Measurements from ENCODE around the gene ADARB2.

The ADARB2 gene

DNA sequence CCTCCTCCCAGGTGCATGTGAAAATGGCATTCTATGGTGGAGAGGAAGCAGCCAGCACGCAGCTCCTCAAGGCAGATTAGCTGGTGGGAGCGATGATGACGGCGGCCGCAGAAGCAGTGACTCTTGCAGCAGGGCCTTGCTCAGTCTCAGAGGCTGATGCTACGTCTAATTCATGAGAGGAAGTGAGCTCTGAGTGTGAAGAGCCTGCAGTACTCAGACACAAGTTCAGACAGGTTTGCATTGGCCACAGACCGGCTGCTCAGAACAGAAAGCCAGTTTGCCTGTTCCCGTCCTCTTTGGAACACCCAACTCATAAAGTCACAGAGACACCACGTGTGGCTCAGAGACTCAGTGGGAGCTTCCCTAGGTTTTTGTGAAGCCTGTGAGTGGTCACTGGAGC is 136.5 kb downstream of the ADARB2 start:
- H3K4me3 ChIP-seq: no peak overlapping the region
- in situ Hi-C loops (cut with MboI; ENCODE audit: low sequenced_read_pairs): no loop called here
- no peaks in the 10 kb centered on the region for H3K4me1 ChIP-seq
- no peak for DNase-seq (ENCODE audit: low spot score in 2 of 2)
- no peaks in the 10 kb centered on the region for H3K27me3 ChIP-seq (ENCODE audit: low read depth)
- no peaks in the 10 kb centered on the region for H3K36me3 ChIP-seq (replicated peaks)
- no peaks in the 10 kb centered on the region for H3K9me3 ChIP-seq

DNA sequence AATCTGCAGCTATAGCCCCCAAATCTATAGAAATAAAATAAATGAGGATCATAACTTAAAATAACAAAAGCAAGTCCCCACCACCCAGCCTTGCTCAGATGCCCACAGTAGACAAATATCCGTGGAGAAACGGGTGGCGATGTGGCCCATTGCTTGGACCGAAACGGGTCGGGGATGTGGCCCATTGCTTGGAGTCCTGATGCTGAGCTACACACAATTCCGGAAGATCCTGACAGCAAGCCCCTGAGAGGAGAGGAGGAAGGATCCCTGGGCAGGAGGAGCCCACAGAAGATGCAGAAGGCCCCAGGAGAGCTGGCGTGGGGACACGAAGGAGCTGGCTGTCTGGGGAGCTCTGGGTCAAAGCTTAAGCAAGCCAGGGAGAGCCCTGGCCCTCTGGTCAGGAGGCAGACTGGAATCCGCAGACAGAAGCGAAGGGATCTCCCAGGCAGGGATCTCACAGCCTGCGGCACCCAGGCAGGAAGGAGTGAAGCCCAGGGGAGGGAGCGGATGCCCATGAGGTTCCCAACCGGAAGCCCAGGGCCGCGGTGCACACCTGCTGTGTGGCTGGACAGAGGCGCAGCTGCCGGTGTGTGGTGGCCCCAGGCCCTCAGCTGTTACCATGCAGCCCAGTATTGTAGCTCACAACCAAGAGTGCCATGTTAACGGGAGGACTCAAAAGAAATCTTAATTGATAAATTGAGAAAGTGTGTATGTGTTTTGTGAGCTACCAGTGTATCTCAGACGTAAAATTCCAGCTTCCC is 138.8 kb downstream of the ADARB2 start:
- Histone ChIP-seq H3K27me3 (ENCODE audit: low read depth) (no peaks in the 10 kb centered on the region), H3K36me3 (replicated peaks) (no peaks in the 10 kb centered on the region), H3K4me1 (no peaks in the 10 kb centered on the region), H3K4me3 (no peak overlapping the region), H3K9me3 (no peaks in the 10 kb centered on the region)
- DNase-seq (ENCODE audit: low spot score in 2 of 2): no peak
- in situ Hi-C loops (cut with MboI; ENCODE audit: low sequenced_read_pairs): no loop called here

DNA sequence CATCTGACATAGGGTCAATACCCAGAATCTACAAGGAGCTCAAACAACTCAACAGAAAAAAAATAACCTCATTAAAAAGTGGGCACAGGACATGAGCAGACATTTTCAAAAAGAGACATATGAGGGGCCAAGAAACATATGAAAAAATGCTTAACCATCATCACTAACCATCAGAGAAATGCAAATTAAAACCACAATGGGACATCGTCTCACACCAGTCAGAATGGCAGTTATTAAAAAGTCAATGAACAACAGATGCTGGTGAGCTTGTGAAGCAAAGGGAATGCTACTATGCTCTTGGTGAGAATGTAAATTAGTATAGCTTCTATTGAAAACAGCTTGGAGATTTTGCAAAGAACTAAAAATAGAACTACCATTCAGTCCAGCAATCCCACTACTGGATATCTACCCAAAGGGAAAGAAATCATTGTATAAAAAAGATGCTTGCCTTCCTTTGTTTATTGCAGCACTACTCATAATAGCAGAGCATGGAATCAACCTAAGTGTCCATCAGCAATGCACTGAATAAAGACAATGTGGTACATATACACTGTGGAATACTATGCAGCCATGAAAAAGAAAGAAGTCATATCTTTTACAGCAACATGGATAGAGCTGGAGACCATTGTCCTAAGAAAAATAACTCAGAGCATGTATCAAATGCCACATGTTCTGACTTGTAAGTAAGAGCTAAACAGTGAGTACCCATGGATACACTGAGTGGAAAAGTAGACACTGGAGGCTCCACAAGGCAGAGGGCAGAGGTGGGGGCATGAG is 139.8 kb downstream of the ADARB2 start:
- no peaks in the 10 kb centered on the region for H3K27me3 ChIP-seq (ENCODE audit: low read depth)
- in situ Hi-C loops (cut with MboI; ENCODE audit: low sequenced_read_pairs): no loop called here
- no peaks in the 10 kb centered on the region for H3K36me3 ChIP-seq (replicated peaks)
- H3K4me3 ChIP-seq: no peak overlapping the region
- DNase-seq (ENCODE audit: low spot score in 2 of 2): no peak
- H3K9me3 ChIP-seq: no peaks in the 10 kb centered on the region
- no peaks in the 10 kb centered on the region for H3K4me1 ChIP-seq

DNA sequence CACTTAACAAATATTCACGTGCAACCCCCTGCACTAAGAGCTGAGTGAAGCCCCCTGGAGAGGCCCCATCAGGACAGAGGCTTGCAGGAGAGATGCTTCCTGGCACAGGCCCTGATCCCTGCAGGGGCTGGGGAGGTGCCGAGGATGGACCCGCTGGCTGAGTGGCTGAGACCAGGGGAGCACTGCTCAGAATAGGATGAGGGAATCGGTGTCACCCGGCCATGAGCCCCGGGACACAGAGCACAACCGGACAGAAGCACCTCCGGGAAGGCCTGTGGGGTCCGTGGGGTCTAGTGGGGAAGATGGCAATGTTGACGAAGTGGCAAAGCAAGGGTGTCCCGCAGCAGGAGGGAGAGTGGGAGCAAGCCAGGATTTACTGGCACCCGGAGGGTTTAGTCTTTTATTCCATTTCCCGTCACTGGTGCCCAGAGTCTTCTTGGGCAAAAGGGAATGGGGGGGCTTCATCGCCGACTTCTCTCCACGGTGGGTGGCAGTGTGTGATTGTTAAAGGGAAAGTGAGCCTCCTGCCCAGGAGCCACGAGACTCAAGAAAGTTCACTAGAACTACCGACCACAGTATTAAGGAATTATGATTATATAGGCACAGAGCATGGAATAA is 140.7 kb downstream of the ADARB2 start:
- in situ Hi-C loops (cut with MboI; ENCODE audit: low sequenced_read_pairs): no loop called here
- H3K27me3 ChIP-seq (ENCODE audit: low read depth): no peaks in the 10 kb centered on the region
- no peak overlapping the region for H3K4me3 ChIP-seq
- no peaks in the 10 kb centered on the region for H3K4me1 ChIP-seq
- no peaks in the 10 kb centered on the region for H3K9me3 ChIP-seq
- no peak for DNase-seq (ENCODE audit: low spot score in 2 of 2)
- no peaks in the 10 kb centered on the region for H3K36me3 ChIP-seq (replicated peaks)

DNA sequence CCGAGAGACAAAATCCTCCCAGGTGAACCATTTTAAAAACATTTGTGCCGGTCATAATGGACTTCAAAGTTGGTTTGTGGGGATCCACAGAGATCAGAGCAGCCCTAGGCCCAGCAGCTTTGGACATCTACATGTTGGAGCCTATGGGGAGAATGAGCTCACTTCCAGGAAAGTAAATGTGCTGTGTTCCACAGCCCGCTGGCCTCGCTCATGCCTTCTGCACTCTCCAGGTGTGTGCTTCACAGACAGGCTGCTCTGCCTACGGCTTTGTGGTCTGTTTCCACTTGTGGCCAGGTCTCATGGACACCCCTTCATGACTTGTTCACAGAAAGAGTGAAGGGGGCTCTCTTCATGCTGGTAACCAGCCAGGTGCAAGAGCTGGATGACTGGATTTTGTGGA is 141.6 kb downstream of the ADARB2 start:
- no peak overlapping the region for H3K4me3 ChIP-seq
- no peaks in the 10 kb centered on the region for H3K36me3 ChIP-seq (replicated peaks)
- no peaks in the 10 kb centered on the region for H3K27me3 ChIP-seq (ENCODE audit: low read depth)
- in situ Hi-C loops (cut with MboI; ENCODE audit: low sequenced_read_pairs): no loop called here
- no peak for DNase-seq (ENCODE audit: low spot score in 2 of 2)
- no peaks in the 10 kb centered on the region for H3K4me1 ChIP-seq
- no peaks in the 10 kb centered on the region for H3K9me3 ChIP-seq

DNA sequence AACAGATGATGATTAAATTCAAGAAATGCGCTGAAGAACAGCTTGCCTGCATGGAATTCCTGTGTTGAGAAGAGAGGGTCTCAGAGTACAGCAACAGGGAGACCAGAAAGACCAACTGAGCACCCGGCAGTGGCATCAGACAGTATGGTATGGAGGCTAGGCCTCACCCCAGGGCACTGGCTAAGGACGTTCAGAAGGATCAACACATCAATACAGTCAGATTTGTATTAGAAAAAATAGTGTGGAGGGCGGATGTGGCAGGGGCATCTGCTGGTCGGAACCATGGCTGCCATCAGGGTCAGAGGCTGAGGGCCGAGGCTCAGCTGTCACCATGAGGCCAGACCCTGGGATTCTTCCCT is 142.1 kb downstream of the ADARB2 start:
- Histone ChIP-seq H3K9me3 (no peaks in the 10 kb centered on the region), H3K36me3 (replicated peaks) (no peaks in the 10 kb centered on the region), H3K4me1 (no peaks in the 10 kb centered on the region), H3K27me3 (ENCODE audit: low read depth) (no peaks in the 10 kb centered on the region), H3K4me3 (no peak overlapping the region)
- no peak for DNase-seq (ENCODE audit: low spot score in 2 of 2)
- in situ Hi-C loops (cut with MboI; ENCODE audit: low sequenced_read_pairs): no loop called here

DNA sequence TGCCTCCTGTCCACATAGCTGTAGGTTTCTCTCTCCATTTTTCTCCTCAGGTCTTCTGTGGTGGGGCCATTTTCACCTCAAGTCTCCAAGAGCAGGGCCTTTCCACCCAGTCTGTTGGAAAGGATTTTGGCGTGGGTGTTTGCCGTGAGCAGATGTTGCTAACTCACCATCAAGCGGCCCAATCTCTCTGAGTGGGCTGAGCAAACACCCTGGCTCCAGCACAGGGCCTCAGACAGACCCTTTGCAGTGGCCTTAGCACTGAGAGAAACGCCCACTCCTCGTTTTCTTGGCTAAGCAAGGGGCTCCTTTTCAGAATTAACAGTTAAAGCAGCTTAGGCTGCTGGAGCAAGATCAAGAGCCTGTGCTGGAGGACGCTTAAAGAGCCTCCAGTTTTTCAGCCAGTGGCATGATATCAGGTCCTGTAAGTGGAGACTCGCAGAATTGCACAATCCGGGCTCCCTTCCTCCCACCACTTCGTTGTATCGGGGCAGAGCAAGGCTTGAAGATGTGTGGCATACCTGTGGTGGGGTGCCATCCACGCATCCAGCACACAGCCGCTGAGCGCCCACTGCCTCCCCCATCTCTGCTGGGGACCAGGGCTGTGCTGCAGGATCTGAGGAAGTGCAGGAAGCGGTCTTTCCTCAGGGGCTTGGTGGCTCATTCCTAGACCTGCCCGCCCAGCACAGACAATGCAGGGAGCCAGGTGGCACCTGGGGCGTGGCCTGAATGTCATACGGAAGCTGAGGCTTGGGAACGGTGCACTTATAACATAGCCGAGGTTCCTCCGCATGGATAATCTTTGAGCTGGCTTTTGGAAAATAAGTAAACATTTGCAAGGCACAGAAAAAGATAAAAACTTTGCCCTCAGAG is 142.7 kb downstream of the ADARB2 start:
- Histone ChIP-seq H3K27me3 (ENCODE audit: low read depth) (no peaks in the 10 kb centered on the region), H3K4me3 (no peak overlapping the region), H3K9me3 (no peaks in the 10 kb centered on the region), H3K36me3 (replicated peaks) (no peaks in the 10 kb centered on the region), H3K4me1 (no peaks in the 10 kb centered on the region)
- no peak for DNase-seq (ENCODE audit: low spot score in 2 of 2)
- in situ Hi-C loops (cut with MboI; ENCODE audit: low sequenced_read_pairs): no loop called here

DNA sequence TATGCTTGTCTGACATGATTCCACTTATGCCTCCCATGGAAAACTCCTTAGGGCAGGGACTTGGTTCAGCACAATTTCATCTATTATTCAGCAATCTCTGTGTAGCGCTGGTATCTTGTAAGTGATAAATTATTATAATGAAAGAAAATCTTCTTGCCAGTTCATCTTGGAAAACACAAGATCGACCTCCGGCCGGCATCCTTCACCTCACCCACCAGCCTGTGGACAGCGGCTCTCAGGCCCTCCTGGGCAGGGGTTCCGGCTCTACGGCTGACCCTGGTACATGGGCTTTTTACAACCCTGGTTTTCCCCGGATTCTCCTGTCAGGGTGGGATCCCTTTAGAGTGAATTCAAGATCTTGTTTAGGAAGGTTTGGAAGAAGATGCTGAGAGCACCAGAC is 145.6 kb downstream of the ADARB2 start:
- H3K9me3 ChIP-seq: no peaks in the 10 kb centered on the region
- no peaks in the 10 kb centered on the region for H3K4me1 ChIP-seq
- DNase-seq (ENCODE audit: low spot score in 2 of 2): no peak
- H3K27me3 ChIP-seq (ENCODE audit: low read depth): no peaks in the 10 kb centered on the region
- H3K36me3 ChIP-seq (replicated peaks): no peaks in the 10 kb centered on the region
- in situ Hi-C loops (cut with MboI; ENCODE audit: low sequenced_read_pairs): no loop called here
- H3K4me3 ChIP-seq: no peak overlapping the region

DNA sequence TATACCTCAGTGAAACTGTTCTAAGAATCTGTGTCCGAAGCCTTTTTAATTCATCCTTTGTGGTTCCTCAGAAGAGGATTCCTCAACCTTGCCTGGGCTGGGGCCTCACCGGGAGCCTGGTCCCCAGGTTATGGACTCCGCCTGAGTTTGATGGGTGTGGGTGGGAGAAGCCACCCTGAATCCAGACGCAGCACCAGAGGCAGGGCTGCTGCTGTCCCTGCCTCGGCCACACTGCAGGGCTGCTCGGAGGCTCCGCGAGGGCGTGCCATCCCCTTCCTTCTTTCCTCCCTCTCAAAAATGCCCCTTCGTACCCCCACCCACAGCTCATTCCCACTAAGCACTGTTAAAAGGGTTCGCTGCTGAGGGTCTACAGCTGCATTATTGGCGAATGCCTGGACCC is 146.3 kb downstream of the ADARB2 start:
- in situ Hi-C loops (cut with MboI; ENCODE audit: low sequenced_read_pairs): no loop called here
- H3K9me3 ChIP-seq: no peaks in the 10 kb centered on the region
- no peak for DNase-seq (ENCODE audit: low spot score in 2 of 2)

DNA sequence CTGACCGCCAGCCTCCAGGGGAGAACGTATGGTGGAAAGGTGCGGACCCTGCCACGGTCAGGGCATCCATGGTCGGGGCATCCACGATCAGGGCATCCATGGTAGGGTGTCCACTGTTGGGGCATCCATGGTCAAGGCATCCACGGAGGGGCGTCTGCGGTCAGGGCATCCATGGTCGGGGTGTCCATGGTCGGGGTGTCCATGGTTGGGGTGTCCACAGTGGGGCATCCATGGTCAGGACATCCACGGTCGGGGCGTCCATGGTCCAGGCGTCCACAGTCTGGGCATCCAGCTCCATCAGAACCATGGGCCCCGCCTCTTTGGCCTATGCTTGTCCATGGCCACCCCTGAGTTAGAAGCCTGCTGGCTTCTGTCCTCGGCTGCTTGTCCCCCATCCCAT is 148.1 kb downstream of the ADARB2 start:
- no peak for DNase-seq (ENCODE audit: low spot score in 2 of 2)
- in situ Hi-C loops (cut with MboI; ENCODE audit: low sequenced_read_pairs): no loop called here
- no peaks in the 10 kb centered on the region for H3K36me3 ChIP-seq (replicated peaks)
- H3K27me3 ChIP-seq (ENCODE audit: low read depth): no peaks in the 10 kb centered on the region
- no peaks in the 10 kb centered on the region for H3K4me1 ChIP-seq
- no peak overlapping the region for H3K4me3 ChIP-seq
- no peaks in the 10 kb centered on the region for H3K9me3 ChIP-seq

More for the DNA sequence above, 146.3 kb downstream of the ADARB2 start:
- Histone ChIP-seq H3K27me3 (ENCODE audit: low read depth) (no peaks in the 10 kb centered on the region), H3K4me1 (no peaks in the 10 kb centered on the region), H3K36me3 (replicated peaks) (no peaks in the 10 kb centered on the region), H3K4me3 (no peak overlapping the region)

DNA sequence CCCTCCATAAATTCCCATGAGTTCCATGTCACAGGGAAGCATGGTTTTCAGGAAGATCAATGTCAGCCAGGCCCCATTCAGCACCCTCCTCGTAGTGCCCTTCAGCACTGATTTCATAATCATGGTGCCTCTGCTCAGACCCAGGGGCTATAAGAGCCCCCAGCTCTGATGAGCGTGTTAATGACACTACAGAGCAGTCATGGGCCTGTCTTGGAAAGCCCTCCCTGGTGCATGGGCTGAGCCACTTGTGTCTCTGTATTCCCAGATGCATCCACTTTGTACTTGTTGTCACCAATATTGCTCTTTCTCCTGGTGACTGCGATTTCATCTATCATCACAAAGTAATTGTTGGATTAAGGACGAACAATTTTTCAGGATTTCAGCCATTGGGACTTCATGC is 154.6 kb downstream of the ADARB2 start:
- DNase-seq (ENCODE audit: low spot score in 2 of 2): no peak
- Histone ChIP-seq H3K27me3 (ENCODE audit: low read depth) (no peaks in the 10 kb centered on the region), H3K4me1 (no peaks in the 10 kb centered on the region), H3K36me3 (replicated peaks) (no peaks in the 10 kb centered on the region), H3K4me3 (no peak overlapping the region), H3K9me3 (no peaks in the 10 kb centered on the region)
- in situ Hi-C loops (cut with MboI; ENCODE audit: low sequenced_read_pairs): no loop called here

DNA sequence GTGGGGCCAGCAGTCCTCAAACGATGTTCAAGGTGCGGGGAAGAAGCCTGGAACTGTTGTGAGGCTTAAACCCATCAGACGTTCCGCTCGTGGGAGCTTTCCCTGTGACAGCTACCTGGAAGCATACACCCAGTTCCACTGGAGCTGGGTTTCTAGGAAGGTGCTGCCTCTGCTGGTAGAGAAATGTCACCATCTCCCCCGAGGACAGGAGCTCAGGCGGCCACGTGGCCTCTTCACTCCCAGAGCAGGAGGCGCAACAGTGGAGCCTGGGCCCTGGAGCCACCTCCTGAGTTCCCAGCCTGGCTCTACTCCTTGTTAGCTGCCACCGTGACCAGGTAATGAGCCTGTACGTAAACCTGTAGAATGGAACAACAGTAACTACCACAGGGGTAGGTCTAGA is 156.1 kb downstream of the ADARB2 start:
- Histone ChIP-seq H3K27me3 (ENCODE audit: low read depth) (no peaks in the 10 kb centered on the region), H3K4me1 (no peaks in the 10 kb centered on the region)
- in situ Hi-C loops (cut with MboI; ENCODE audit: low sequenced_read_pairs): no loop called here

DNA sequence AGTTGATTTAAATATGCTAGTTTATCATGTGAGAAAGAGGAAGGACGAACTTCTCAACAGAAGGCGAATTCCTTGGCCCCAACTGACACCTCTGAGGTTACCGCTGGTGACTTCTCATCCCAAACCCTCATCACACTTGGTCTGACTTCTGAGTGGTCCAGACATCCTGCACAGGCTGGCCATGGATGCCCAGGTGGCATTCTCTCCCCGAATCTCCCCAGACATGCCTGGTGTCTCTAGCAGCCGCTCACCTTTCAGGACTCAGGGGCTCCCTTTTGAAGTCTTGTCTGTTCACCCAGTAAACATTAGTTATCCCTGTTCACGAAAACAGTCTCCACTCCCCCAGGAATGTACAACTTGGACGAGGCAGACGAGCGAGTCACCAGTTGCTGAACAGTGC is 157.7 kb downstream of the ADARB2 start:
- no peak for DNase-seq (ENCODE audit: low spot score in 2 of 2)
- H3K4me1 ChIP-seq: no peaks in the 10 kb centered on the region
- in situ Hi-C loops (cut with MboI; ENCODE audit: low sequenced_read_pairs): no loop called here
- H3K36me3 ChIP-seq (replicated peaks): no peaks in the 10 kb centered on the region
- H3K9me3 ChIP-seq: no peaks in the 10 kb centered on the region
- H3K4me3 ChIP-seq: no peak overlapping the region
- H3K27me3 ChIP-seq (ENCODE audit: low read depth): no peaks in the 10 kb centered on the region

More for the DNA sequence above, 156.1 kb downstream of the ADARB2 start:
- Histone ChIP-seq H3K9me3 (no peaks in the 10 kb centered on the region), H3K36me3 (replicated peaks) (no peaks in the 10 kb centered on the region), H3K4me3 (no peak overlapping the region)
- DNase-seq (ENCODE audit: low spot score in 2 of 2): no peak

DNA sequence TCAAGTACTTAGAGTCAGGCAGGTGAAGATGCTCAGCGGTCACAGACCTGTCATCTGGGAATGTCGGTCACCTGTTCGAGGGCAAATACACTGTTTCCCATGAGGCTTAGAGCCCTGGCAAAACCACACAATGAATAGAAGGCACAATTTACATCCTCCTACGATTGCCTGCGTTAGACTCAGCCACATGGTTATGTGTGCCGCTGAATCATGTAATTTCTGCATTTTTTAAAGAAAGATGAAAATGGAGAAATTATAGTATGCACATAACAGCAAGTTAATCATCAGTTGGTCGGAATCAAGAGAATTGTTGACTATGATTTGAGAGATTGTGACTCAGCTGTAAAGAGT is 158.2 kb downstream of the ADARB2 start:
- Histone ChIP-seq H3K4me3 (no peak overlapping the region), H3K36me3 (replicated peaks) (no peaks in the 10 kb centered on the region), H3K27me3 (ENCODE audit: low read depth) (no peaks in the 10 kb centered on the region), H3K9me3 (no peaks in the 10 kb centered on the region), H3K4me1 (no peaks in the 10 kb centered on the region)
- in situ Hi-C loops (cut with MboI; ENCODE audit: low sequenced_read_pairs): no loop called here
- no peak for DNase-seq (ENCODE audit: low spot score in 2 of 2)

Data from HAP-1 (cell line).